T-helper 2 cell treated with Interferon-gamma antibody and Interleukin-4, amounts not matched to agents 100 ng/mL and 5 ng/mL, for 36 hours (primary cell): ENCODE measurements around the gene CYP39A1. TPM values are rescaled to one million over a fixed set of nuclear protein-coding genes. Genes with fewer than 3 reads are reported as not detected.

ENCODE experiments used
- intact Hi-C: fragments of 100-400 bp; cut with micrococcal nuclease; formaldehyde crosslinking; loops from one replicate; pipeline ENCODE4 v1.15.1; 2023
- total RNA-seq: library from RNA; stranded (reverse); gene quantifications from 2 replicates; pipeline ENCODE4 v1.2.3, GENCODE V29; 2022

Gene CYP39A1
- total RNA-seq, 1 donor from 2014 or later: not detected

DNA sequence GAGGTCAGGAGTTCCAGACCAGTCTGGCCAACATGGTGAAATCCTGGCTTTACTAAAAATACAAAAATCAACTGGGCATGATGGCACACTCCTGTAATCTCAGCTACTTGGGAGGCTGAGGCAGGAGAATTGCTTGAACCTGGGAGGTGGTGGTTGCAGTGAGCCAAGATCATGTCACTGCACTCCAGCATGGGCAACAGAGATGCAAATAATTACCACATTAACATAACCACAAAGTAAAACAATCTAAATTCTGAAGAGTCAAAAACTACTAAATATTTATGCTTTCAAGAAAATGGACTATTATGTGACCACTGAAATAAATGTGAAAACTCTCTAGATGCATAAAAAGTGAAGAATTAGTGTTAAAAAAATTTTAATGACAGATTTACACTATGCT lies 59.9 kb downstream of the CYP39A1 start:
- intact Hi-C loops: no loop called here

DNA sequence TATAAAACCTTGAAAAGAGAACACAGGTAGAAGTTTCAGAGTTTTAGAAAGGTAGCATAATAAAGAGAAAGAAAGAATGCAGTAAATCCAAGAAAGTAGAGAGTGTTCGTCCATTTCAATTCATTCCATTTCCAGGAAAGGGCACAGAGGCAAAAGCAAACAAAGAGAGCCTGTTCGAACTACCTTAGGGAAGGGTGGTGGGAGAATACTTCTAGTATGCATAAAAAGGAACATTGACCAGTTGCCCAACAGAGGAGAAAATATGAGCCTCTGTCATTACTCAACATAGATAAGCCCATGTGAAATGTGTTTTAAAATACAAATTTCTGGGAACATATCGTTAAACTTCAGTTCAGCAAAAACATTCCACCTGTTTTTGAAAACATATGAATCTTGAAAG lies 60.6 kb downstream of the CYP39A1 start:
- intact Hi-C loops: no loop called here

DNA sequence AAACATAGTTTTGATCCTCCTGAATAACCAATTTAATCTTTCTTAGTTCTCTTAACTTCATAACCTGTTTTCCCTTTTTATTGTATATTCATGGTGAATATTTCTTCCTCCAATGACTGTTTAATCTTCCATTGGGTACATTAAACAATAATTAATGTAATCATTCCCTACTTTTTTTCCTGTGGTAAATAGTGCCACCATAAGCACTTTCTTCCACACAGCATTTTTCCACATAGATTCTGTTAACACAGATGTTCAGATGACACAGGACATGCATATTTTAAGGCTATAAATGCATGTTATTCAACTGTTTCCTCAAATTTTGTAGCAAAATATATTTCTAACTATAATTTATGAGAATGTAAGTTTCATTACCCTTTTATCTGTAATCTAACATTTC lies 61.9 kb downstream of the CYP39A1 start:
- intact Hi-C loops: no loop called here

DNA sequence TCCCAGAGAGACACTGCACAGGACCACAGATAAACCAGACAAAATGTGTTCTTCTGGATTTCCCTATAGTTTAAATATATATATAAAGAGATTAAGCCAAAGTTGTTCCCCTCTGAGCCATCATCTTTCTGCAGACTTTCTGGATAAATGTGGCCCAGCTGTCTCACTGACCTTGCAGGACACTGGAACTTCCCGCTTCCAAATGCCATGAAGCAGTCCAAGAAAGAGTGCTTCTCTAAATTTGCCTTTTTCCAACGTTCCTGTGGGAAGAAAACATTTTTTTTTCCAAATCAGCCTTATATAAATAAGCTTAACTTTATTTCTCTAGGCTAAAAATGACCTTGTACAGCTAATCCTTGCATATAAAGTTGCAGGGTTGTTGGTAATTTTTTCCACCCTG lies 65.7 kb downstream of the CYP39A1 start:
- intact Hi-C loops: no loop called here

DNA sequence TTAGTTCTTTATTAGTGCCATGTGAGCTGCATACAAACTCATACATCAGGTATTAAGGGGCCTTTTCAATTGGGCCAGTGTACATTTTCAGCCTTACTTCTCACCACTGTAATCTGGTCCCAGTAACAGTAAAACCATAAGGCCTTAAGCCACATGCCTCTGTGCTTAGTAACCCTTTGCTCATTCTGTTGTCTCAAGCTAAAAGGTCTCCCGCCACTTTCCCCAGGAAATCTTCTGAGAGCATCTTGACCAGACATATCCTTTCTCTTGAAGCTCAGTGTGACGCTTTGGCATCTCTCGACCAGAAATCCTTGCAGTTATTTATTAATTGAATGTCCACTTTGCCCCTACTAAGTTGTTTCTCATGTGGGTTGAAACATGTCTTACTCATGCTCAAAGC lies 68.0 kb downstream of the CYP39A1 start:
- intact Hi-C loops: no loop called here

DNA sequence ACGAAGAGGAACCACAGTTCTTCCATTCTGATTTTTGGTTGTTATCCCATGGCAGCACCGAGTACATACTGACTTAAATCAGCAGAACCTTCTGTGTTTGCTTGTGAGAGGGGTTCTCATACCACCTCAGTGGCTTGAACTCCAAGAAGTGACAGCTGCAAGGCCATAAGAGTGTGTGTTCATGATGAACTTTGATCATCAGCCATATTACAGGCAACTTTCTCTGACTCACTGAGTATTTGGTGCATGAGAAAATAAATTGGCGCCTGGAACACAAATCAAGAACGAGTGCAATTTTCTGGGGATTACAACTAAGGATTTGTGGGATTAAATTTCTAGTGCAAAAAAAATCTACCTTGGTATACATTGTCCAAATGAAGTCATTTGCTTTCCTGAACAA lies 68.9 kb downstream of the CYP39A1 start:
- intact Hi-C loops: no loop called here

DNA sequence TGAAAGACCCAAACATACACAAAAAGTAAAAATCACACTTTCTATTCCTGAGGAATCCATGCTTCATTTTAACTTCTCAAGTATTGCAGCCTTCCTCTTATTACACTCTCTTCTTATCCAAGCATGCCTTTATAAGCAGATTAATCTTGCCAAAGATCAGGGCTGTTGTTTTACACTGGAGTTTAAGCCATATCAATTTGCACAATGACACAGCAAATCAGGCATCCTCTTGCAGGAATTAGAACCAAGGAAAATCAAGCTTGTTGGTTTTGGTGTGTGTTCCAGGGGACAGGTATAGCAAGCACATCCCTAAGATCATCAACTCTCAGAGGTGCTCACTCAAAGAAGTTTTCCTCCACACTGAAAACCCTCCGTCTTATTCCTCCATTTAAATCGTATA lies 69.5 kb downstream of the CYP39A1 start:
- intact Hi-C loops: no loop called here

DNA sequence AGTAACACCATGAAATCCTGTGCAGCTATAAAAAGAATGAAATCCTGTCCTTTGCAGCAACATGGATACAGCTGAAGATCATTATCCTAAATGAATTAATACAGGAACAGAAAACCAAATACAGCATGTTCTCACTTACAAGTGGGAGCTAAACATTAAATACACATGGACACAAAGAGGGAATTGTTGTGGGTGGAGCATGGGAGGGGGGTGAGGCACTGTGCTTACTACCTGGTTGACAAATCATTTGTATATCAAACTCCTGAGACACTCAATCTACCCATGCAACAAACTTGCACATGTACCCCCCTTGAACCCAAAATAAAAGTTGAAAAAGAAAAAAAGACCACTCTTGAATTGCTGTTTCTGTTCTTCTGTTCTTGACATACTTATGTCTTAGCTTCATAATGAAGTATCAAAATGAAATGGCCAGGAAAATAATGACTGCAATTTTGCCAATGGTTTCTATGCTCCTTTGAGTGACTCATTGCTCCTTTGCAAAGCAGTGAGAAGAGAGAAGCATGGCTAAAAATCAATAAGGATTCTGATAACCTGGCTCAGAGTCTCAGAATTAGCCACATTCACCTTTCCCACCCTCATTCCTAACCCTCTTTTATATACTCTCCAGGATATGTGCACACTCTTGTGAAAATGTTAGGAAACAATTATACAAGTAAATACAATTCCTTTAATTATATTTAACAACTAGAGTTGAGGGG lies 71.0 kb downstream of the CYP39A1 start:
- intact Hi-C loops: no loop called here

DNA sequence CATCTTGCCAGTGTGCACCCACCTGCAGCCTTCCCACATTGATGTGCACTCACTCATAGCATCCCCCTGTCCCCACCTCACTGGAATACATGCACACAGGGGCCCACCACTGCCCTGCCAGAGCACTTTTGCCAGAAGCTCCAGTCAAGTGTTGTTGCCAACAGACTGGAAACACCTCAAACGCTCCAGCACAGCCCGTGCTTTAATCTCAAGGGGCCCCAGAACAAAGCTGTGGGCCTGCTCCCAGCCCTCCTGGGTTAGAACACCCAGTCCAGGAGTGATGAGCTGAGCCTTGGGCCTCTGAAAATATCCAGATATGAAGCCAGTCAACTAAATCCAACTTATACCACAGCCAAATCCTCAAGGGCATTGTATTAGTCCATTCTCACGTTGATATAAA lies 77.1 kb downstream of the CYP39A1 start:
- intact Hi-C loops: no loop called here

DNA sequence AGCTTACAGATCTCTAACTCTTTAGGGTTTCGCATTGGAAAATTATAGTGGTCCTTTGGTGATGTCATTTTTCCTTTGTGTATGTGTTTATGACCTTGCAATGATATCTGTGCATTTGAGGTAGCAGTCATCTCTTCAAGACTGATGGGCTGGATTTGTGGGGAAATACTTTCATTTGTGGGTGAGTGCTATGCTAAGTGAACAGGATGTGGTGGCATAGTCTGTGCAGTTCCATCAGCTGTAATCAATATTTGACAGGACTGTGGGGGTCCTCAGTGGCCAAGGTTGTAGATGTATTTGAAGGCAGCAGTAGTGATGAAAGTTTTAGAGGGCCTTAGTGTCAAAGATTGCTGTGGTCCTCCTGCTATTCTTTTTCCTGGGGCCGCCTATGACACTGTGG lies 79.5 kb downstream of the CYP39A1 start:
- intact Hi-C loops: no loop called here

DNA sequence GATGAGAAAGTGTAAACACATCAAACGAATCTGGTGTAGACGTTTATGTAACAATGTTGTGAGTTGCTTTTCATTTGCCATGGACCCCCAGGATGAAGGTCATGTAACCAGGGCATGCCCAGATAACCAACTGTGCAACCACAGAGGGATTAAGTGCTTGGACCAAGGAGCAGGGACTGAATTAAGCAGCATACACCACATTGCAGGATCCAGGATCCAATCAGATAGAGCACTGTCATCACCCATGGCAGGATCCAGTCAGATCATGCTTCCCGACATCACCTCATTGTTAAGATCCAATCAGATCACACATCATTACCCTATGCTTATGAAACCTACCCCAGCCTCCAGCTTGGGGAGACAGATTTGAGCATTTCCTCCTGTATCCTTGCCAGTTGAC lies 87.1 kb downstream of the CYP39A1 start:
- intact Hi-C loops: no loop called here

DNA sequence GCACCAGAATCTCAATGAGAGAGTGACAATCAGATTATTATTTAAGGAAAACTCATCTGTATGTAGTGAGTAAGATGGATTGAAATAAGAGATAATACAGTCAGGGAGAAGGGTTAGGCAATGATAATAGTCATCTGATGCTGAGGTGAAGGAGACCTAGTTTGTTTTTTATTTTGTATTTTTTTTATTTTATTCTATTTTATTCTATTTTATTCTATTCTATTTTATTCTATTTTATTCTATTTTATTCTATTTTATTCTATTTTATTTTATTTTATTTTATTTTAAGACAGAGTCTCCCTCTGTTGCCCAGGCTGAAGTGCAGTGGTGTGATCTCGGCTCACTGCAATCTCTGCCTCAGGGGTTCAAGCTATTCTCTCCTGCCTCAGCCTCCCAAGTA lies 88.7 kb downstream of the CYP39A1 start:
- intact Hi-C loops: no loop called here

DNA sequence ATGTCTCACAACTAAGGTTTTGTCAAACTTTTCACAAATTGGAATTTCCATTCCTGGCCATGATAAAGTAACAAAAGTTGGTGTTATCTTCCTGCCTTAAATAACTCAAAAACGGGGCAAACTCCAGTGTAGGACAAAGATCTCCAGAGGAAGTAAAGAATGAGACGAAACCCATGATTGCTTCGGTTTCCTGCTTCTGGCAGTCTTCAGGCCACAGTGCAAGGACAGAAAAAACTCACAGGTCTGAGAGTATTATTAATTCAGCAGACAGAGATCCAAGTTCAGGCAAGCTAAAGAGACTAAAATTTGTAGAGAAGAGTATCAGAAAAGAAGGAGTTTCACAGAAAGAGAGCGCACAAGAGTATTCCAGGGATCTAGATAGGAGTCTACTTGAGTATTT lies 96.6 kb downstream of the CYP39A1 start:
- intact Hi-C loops: no loop called here

DNA sequence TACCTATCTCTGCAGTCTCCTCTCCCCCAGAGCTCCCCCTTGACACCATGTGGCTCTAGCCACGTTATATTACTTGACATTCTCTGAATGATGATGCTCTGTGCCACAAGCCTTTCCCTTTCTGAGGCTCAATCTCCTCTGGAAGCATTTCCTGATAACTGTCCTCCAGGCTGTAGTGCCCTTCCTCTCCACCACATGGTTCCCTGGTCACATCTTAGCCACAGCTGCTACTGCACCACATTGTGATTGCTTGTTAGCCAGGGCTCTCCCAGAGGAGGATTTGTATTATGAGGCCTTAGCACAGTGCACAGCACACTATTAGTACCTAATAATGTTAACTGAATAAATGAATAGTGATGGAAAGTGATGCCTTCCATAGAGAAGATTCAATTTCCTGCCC lies 97.5 kb downstream of the CYP39A1 start:
- intact Hi-C loops: no loop called here

DNA sequence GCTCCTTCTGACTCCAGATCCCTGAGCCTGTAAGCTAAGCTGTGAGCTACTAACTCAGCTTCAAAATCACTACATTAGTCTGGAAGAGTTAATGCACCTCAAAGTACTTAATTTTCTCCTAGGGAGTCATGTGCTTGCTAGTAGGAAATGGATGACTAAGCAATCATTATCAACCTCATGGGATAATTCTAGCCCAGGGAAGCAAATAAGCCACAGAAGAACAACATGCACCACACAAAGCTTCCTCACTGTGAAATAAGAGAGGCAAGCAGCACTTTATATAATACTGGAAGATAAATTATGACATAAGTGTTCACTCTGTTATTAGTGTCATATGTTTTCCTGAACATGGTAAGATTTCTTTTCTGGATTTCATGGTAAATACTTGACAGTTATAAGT lies 103.5 kb downstream of the CYP39A1 start:
- intact Hi-C loops: no loop called here

DNA sequence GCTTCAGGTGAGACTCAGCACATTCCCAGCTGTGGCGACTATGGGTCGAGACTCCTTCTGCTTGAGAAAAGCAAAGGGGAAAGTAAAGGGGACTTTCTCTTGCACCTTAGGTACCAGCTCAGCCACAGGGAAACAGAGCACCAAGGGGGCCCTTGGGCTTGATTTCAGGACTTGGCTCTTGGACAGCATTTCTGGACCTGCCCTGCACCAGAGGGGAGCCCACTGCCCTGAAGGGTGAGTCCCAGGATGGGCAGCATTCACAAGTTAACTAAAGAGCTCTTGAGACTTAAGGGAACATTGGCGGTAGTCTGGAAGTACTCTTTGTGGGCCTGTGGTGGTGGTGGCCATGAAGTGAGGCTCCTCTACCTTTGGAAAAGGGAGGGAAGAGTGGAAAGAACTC lies 111.1 kb downstream of the CYP39A1 start:
- intact Hi-C loops: no loop called here

DNA sequence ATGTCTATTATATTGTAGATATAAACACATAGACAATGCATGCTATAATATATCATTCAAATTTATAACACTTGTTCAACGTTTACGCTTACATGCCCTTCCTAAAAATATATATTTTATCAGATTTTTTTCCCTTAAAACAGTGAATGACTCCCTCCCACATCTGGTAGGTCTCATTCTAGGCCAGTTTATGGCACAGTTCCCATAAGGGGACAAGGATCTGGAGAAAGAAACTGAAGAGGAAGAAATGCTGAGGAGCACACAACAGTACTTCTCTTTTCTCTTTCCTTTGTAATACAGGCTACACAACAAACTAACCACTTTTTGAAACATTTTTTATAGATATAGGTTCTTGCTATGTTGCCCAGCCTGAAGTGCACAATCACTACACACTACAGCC lies 112.8 kb downstream of the CYP39A1 start:
- intact Hi-C loops: no loop called here

DNA sequence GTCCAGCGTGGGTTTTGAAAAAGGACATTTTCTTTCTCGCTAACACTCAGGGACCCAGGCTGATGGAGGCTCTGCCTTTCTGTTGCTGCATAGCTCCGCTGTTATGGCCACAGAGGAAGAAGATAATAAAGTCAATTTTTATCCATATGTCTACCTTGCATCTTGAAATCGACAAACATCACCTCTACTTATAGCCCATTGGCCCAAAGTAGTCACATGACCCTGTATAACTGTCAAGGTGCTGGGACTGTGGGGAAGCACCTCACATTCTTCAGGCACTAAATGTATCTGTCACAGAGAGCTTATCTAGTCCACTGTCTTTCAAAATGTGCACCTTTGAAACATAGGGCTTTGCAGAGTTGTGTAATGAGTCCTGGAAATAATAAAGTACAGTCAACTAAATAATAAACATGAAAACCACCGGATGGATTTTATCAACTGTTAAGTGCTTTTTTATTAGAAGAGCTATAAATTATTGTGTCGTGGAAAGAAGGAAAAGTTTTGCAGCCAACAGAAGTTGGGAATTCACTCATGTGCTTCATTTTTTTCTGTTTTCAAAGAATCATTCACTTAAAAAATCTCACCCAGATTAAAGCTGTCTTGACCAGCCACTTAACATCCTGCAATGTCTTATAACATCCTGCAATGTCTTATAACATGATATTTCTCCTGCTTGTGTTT lies 113.7 kb downstream of the CYP39A1 start:
- intact Hi-C loops: no loop called here

DNA sequence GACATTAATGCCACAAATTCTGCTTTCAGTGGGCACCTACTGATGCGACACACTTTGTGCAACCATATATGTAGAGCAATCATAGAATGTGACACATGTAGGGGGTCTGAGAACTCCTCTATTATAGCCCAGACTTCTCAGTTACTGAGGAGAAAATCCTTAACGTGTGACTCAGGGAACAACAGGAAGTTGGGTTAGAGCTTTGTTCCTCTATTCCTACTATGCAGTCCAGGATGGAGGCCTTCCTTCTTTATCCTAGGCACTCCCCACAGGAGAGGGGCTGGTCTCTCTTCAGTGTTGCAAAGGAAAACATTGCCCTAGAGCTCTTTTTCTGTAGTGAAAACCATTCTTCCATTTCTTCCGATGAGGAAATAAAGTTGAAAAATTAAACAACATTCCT lies 121.7 kb downstream of the CYP39A1 start:
- intact Hi-C loops: no loop called here

DNA sequence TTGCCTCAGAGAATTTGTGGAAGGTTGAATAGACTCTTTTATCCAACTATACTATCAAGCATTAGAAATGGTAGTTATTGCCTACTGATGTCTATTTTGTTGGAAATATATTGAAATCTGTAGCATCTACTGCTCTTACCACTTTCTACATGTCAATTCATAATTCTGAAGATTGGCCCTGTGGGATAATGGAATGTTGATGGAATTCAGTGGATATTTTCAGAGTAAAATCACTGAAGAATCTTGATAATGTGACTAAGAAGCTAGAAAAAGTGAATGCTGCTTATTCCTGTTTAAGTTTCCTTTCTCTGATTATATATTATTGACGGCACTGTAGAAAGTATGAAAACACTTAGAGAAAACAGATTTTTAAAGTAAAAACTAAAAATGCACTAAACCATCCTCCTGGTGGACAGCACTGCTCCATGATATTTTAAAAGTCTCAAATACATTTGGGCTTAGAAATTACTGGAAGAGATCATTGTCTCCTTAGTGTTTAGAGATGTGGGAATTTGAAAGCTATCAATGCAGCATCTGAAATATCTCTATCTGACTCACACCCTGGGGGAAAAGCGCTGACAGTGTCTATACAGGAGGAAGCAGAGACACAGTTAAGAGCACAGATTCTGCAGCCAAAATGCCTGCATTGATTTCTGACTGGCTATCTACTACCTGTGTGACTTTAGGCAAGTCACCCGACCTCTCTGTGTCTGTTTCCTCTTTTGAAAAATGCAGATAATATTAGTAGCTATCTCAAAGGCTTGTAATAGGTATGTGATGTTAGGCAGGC lies 123.5 kb downstream of the CYP39A1 start:
- intact Hi-C loops: no loop called here

DNA sequence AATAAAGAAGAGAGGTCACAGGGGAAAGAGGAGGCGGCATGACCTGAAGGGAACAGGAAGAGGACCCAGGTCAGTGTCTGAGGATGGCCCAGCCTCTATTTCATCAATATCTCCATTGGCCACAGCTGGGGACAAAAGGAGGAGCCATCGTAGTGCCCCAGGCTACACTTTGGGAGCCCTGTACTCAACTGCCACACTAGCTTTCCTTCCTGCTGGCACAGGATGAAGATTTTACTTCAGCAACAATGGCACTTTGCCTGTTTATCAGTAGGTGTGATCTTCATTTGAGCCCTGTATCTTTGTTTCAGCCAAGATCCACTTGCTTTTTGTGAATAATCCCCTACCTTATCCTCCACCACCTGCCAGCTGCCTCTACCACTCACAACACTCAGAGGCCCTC lies 126.0 kb downstream of the CYP39A1 start:
- intact Hi-C loops: no loop called here

DNA sequence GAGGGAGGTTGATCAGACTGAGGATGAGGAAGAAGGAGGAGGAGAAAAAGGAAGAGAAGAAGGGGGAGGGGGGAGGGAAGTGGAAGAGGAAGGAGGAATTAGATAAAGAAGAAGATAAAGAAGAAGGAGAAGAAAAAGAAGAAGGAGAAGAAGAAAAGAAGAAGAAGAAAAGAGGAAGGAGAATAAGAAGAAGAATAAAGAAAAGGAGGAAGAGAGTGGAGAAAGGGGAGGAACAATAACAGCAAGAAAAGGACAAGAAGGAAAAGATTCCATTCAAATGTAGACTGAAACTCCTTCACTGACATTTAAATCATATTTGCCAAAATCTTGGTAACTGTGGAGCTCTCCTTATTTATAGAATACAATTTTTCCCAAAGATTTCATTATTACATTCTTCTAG lies 127.0 kb downstream of the CYP39A1 start:
- intact Hi-C loops: no loop called here
